Measurements from ENCODE around the gene JRKL.

Gene JRKL

GRCh38 chr11:96389720-96390487 lies at the start of gene JRKL, which contains the start of gene CCDC82:
TSS of gene JRKL (plus strand) at chr11:96390013. CDS start at chr11:96390650, 637 bp downstream.
TSS of gene CCDC82 (minus strand) at chr11:96389912. CDS start at chr11:96384747, 5,165 bp downstream.
- no peaks in the 10 kb centered on the region for H3K9me3 ChIP-seq (ENCODE audit: severe bottlenecking)
- TF ChIP-seq CTCF (IDR thresholded peaks at IDR 0.05; ENCODE audit: poor library complexity, severe bottlenecking), result no peak
- peaks cover 2% of the 10 kb centered on the region for H3K36me3 ChIP-seq (ENCODE audit: low read depth)
- peaks cover 13% of the 10 kb centered on the region for H3K4me1 ChIP-seq (ENCODE audit: insufficient read depth, poor library complexity, severe bottlenecking)
- H3K4me3 ChIP-seq (ENCODE audit: severe bottlenecking), result peak within 1 kb of the TSS; percentile 93
- peak; percentile 91 for ATAC-seq (ENCODE audit: low read depth)
- no peaks in the 10 kb centered on the region for H3K27me3 ChIP-seq (ENCODE audit: insufficient read depth, poor library complexity, severe bottlenecking)
- DNase-seq (ENCODE audit: low spot score), result peak; percentile 98
- H3K27ac ChIP-seq (ENCODE audit: poor library complexity, severe bottlenecking), result peak within 1 kb of the TSS; percentile 44

DNA sequence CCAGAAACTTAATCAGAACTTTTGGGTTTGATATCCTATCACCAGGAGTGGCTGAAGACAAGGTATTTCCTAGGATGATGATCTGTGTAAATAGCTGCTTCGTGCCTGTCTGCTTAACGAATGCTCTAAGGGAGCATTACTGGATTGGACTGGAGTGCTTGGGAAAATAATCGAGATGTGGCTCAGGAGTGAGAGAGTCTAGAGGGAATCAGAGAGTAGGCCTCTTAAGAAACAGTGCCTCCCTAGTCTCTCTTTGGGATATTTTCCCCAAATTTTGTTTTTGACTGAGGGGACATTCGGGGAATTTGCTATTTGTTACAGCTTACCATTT lies 49.3 kb upstream of the JRKL start:
- Histone ChIP-seq H3K27ac (ENCODE audit: poor library complexity, severe bottlenecking) (peak overlapping the region; percentile 54), H3K9me3 (ENCODE audit: severe bottlenecking) (no peaks in the 10 kb centered on the region), H3K27me3 (ENCODE audit: insufficient read depth, poor library complexity, severe bottlenecking) (no peaks in the 10 kb centered on the region), H3K4me3 (ENCODE audit: severe bottlenecking) (no peak overlapping the region), H3K36me3 (ENCODE audit: low read depth) (no peaks in the 10 kb centered on the region), H3K4me1 (ENCODE audit: insufficient read depth, poor library complexity, severe bottlenecking) (peaks cover 36% of the 10 kb centered on the region)
- ATAC-seq (ENCODE audit: low read depth), result no peak
- no peak for DNase-seq (ENCODE audit: low spot score)
- TF ChIP-seq CTCF (IDR thresholded peaks at IDR 0.05; ENCODE audit: poor library complexity, severe bottlenecking), result no peak

DNA sequence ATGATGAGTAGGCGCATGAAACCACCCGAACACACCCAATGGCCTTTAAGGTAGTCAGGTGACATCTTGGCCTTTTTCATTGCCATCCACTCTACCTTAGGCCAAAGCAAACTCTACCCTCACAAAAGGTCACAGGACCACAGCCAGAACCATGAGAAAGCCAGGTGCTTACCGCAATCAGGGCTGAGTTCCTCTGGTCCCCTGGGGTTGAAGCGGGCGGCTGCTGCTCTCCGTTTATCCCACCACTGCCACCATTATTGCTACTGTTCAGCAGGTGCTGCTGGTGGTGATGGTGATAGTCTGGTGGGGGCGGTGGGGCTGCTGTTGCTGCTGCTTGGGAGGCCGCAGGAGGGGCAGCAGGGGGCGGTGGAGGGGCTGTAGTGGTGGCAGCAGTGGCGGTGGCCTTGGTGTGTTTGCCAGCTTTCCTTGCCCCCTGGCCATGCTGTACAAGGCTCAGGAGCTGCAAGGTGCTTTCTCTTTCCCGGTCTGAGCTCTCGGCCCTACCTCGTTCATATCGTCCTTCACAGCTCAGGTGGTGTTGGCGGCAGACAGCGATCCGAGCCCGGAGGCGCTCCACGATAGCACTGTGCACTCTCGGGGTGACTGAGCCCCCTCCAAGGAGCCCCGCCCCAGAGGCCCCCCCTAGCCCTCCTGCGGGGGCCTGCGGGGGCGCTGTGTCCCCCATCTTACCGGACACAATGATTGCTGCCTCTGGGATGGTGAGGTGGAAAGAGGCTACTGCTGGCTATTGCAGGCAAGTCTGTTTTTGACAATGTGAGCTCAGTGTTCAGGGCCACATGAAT lies 48.4 kb upstream of the JRKL start:
- H3K27me3 ChIP-seq (ENCODE audit: insufficient read depth, poor library complexity, severe bottlenecking), result no peaks in the 10 kb centered on the region
- no peak for DNase-seq (ENCODE audit: low spot score)
- peak; percentile 47 for TF ChIP-seq CTCF (IDR thresholded peaks at IDR 0.05; ENCODE audit: poor library complexity, severe bottlenecking)
- peaks cover 35% of the 10 kb centered on the region for H3K4me1 ChIP-seq (ENCODE audit: insufficient read depth, poor library complexity, severe bottlenecking)
- no peaks in the 10 kb centered on the region for H3K9me3 ChIP-seq (ENCODE audit: severe bottlenecking)
- peak overlapping the region; percentile 47 for H3K4me3 ChIP-seq (ENCODE audit: severe bottlenecking)
- H3K36me3 ChIP-seq (ENCODE audit: low read depth), result no peaks in the 10 kb centered on the region
- ATAC-seq (ENCODE audit: low read depth), result peak; percentile 51
- peak overlapping the region; percentile 55 for H3K27ac ChIP-seq (ENCODE audit: poor library complexity, severe bottlenecking)

DNA sequence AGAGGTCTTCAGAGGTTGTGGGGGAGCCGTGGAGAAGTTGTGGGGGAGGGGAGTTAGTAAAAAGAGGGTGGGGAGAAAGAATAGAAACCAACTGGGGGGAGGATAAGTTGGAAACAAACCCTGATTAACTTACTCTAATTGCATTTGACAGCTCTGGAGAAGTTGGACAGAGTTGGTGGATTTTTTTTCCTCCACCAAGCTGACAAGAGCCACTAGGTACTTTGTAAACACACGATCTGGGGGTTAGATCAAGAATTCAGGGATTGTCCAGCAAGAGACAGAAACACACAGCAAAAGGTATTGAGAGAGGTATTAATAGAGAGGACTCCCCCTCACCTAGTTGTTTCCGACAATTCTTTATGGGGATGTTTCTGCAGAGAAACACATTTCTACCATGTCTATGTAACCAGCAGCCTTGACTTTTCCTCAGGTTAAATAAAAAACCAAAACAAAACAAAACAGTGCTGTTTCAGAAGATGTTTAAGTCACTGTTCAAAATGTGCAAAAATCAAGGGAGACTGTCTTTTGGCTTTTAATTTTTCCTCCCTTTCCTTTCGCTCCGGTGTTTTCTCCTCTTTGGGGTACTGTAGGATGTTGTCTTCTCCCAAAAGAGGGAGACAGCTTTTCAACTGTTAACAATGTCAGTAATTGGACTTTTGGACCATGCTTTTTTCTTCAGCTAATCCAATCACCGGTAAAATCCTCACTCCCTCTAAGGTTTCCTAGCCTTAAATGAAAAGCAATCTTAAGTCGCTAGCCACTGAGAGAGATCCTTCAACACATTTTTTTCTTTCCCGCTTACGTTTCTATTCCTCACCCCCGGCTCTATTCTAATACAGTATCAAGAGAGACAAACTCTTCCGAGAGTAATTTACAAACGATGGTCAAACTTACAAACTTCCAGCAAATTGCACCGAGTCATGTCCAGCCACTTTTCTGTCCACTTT lies 47.5 kb upstream of the JRKL start:
- peak overlapping the region; percentile 55 for H3K27ac ChIP-seq (ENCODE audit: poor library complexity, severe bottlenecking)
- peak; percentile 7 for TF ChIP-seq CTCF (IDR thresholded peaks at IDR 0.05; ENCODE audit: poor library complexity, severe bottlenecking)
- peak; percentile 1; the same call in 2 of the 3 replicates for ATAC-seq (ENCODE audit: low read depth)

More for the DNA sequence above, 47.5 kb upstream of the JRKL start:
- H3K36me3 ChIP-seq (ENCODE audit: low read depth), result no peaks in the 10 kb centered on the region
- H3K9me3 ChIP-seq (ENCODE audit: severe bottlenecking), result no peaks in the 10 kb centered on the region
- no peaks in the 10 kb centered on the region for H3K27me3 ChIP-seq (ENCODE audit: insufficient read depth, poor library complexity, severe bottlenecking)
- H3K4me3 ChIP-seq (ENCODE audit: severe bottlenecking), result peak overlapping the region; percentile 47
- DNase-seq (ENCODE audit: low spot score), result no peak
- peaks cover 35% of the 10 kb centered on the region for H3K4me1 ChIP-seq (ENCODE audit: insufficient read depth, poor library complexity, severe bottlenecking)
